WTC11 (cell line): ENCODE measurements around the gene DNAI1. TPM values are rescaled to one million over a fixed set of nuclear protein-coding genes. Genes with fewer than 3 reads are reported as not detected.

ENCODE experiments used
- ATAC-seq: fragments of 200-7000 bp; cut with Tn5 transposase; 2 replicates; pipeline ENCODE4 v1.10.0; 2021; ENCODE audit warnings: mild to moderate bottlenecking, moderate library complexity
- CTCF ChIA-PET: fragments of 300-600 bp; sonication (Branson Sonifier 250); formaldehyde crosslinking; loops from one replicate; lab custom pipeline; 2021; ENCODE audit warnings: antibody characterized with exemption; lab: Charles Lee
- POLR2A ChIA-PET: fragments of 350-600 bp; sonication (Branson Sonifier 250); formaldehyde crosslinking; loops from one replicate; lab custom pipeline; 2021; ENCODE audit warnings: antibody characterized with exemption; lab: Charles Lee
- DNase-seq: peaks from one replicate; pipeline ENCODE4 v3.0.0; 2021; ENCODE audit warnings: low spot score
- H3K27ac Mint-ChIP-seq: 2 replicates; pipeline ENCODE4 v1.8.0; 2021; ENCODE audit warnings: mixed read lengths
- H3K27me3 Mint-ChIP-seq: 2 replicates; pipeline ENCODE4 v1.8.0; 2021; ENCODE audit warnings: low read depth, mild to moderate bottlenecking, moderate library complexity, mixed read lengths
- H3K36me3 Mint-ChIP-seq: 2 replicates; pipeline ENCODE4 v1.8.0; 2021; ENCODE audit warnings: mixed read lengths
- H3K4me1 Mint-ChIP-seq: 2 replicates; pipeline ENCODE4 v1.8.0; 2022; ENCODE audit warnings: mixed read lengths
- H3K4me3 Mint-ChIP-seq: 2 replicates; pipeline ENCODE4 v1.8.0; 2021; ENCODE audit warnings: mild to moderate bottlenecking, moderate library complexity, mixed read lengths
- H3K9me3 Mint-ChIP-seq: 2 replicates; pipeline ENCODE4 v1.8.0; 2021; ENCODE audit warnings: mixed read lengths
- AFF4 ChIP-seq: sonication (generic); formaldehyde crosslinking; IDR thresholded peaks from 2 replicates; pipeline ENCODE4 v1.8.1; 2023; ENCODE audit warnings: mild to moderate bottlenecking, missing genetic modification reagents, borderline replicate concordance
- CBFB ChIP-seq: sonication (generic); formaldehyde crosslinking; IDR thresholded peaks from 2 replicates; pipeline ENCODE4 v1.8.1; 2022; ENCODE audit warnings: mild to moderate bottlenecking, low read depth, missing genetic modification reagents
- GTF2I ChIP-seq: fragments of 250-450 bp; sonication (Bioruptor Pico); conservative IDR thresholded peaks from 2 replicates; pipeline ENCODE4 v1.4.0; 2021; ENCODE audit warnings: mild to moderate bottlenecking
- MXD4 ChIP-seq: fragments of 250-450 bp; sonication (Bioruptor Pico); IDR thresholded peaks from 2 replicates; pipeline ENCODE4 v1.8.0; 2021; ENCODE audit warnings: mild to moderate bottlenecking, moderate library complexity, borderline replicate concordance
- SOX15 ChIP-seq: fragments of 250-450 bp; sonication (Bioruptor Pico); IDR thresholded peaks from 2 replicates; pipeline ENCODE4 v1.9.0; 2021; ENCODE audit warnings: mild to moderate bottlenecking
- TEAD1 ChIP-seq: sonication (generic); formaldehyde crosslinking; IDR thresholded peaks from 2 replicates; pipeline ENCODE4 v1.8.0; 2022; ENCODE audit warnings: mild to moderate bottlenecking, missing genetic modification reagents
- ZNF121 ChIP-seq: sonication (generic); formaldehyde crosslinking; IDR thresholded peaks from 2 replicates; pipeline ENCODE4 v1.8.0; 2023; ENCODE audit warnings: missing genetic modification reagents
- ZNF423 ChIP-seq: fragments of 250-450 bp; sonication (Bioruptor Pico); IDR thresholded peaks from 2 replicates; pipeline ENCODE4 v2.1.2; 2022; ENCODE audit warnings: mild to moderate bottlenecking, moderate library complexity
- ZNF532 ChIP-seq: fragments of 250-450 bp; sonication (Bioruptor Pico); IDR thresholded peaks from 2 replicates; pipeline ENCODE4 v1.9.0; 2021; ENCODE audit warnings: mild to moderate bottlenecking, borderline replicate concordance
- ZSCAN18 ChIP-seq: fragments of 250-450 bp; sonication (Bioruptor Pico); IDR thresholded peaks from 2 replicates; pipeline ENCODE4 v2.1.2; 2022; ENCODE audit warnings: mild to moderate bottlenecking, moderate library complexity
- total RNA-seq: library from RNA; stranded (reverse); gene quantifications from 3 replicates; pipeline ENCODE4 v1.2.3, GENCODE V29; 2021
- TF ChIP-seq, protein P1 (sequence below): sonication (generic); formaldehyde crosslinking; IDR thresholded peaks from 2 replicates; pipeline ENCODE4 v1.8.1; 2022; ENCODE audit warnings: low read depth, missing genetic modification reagents, borderline replicate concordance
- TF ChIP-seq, protein P2 (sequence below): sonication (generic); formaldehyde crosslinking; IDR thresholded peaks from 2 replicates; pipeline ENCODE4 v1.8.1; 2023; ENCODE audit warnings: mild to moderate bottlenecking, missing genetic modification reagents
- TF ChIP-seq, protein P3 (sequence below): sonication (generic); formaldehyde crosslinking; IDR thresholded peaks from 2 replicates; pipeline ENCODE4 v1.8.1; 2022; ENCODE audit warnings: low read depth, mild to moderate bottlenecking, moderate library complexity, missing genetic modification reagents, borderline replicate concordance
- TF ChIP-seq, protein P4 (sequence below): sonication (generic); formaldehyde crosslinking; IDR thresholded peaks from 2 replicates; pipeline ENCODE4 v1.8.1; 2023; ENCODE audit warnings: mild to moderate bottlenecking, missing genetic modification reagents, moderate library complexity
- TF ChIP-seq, protein P5 (sequence below): sonication (generic); formaldehyde crosslinking; IDR thresholded peaks from 2 replicates; pipeline ENCODE4 v1.8.1; 2022; ENCODE audit warnings: mild to moderate bottlenecking, missing genetic modification reagents, moderate library complexity, borderline replicate concordance
- TF ChIP-seq, protein P6 (sequence below): sonication (generic); formaldehyde crosslinking; IDR thresholded peaks from 2 replicates; pipeline ENCODE4 v1.8.0; 2022; ENCODE audit warnings: mild to moderate bottlenecking, missing genetic modification reagents

The DNAI1 gene
- total RNA-seq, 1 experiment from 2014 or later: 2.1 TPM

DNA sequence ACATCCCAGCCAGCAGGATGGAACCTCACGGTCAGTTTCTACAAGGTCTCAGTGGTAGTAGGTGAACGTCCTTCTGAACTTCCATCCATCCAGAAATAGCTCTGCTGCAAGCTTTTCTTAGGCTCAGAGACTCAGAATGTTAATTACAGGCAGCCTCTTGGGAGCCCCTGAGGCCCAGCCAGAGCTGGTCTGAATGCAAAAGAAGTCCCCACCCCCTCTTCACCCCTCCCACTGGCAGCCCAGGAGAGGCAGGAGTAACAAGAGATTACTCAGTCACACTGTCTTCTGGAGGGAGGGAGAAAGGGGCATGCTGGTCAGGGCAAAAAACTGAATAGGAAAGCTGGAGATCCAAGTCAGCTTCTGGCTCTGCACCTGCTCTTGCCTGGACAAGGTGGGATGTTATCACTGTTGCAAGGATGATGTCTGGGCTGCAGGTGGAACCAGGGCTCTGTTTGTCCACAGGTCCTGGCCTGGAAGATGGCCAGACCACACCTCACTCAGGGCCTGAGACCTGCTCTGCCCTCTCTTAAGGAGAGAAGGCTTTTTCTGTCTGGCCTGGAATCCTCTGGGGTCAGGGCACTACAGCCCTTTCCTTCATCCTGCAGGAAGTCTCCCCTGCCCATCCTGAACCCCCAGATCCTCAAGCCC lies 55.1 kb downstream of the DNAI1 start (continued):
- TF ChIP-seq GTF2I (CRISPR knock-in tag): no peak
- TF ChIP-seq, protein P1, sequence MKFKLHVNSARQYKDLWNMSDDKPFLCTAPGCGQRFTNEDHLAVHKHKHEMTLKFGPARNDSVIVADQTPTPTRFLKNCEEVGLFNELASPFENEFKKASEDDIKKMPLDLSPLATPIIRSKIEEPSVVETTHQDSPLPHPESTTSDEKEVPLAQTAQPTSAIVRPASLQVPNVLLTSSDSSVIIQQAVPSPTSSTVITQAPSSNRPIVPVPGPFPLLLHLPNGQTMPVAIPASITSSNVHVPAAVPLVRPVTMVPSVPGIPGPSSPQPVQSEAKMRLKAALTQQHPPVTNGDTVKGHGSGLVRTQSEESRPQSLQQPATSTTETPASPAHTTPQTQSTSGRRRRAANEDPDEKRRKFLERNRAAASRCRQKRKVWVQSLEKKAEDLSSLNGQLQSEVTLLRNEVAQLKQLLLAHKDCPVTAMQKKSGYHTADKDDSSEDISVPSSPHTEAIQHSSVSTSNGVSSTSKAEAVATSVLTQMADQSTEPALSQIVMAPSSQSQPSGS: no peak
- TF ChIP-seq, all 79 proteins: peak for 0

GRCh38 chr9:34514401-34514800 lies 55.8 kb downstream of the DNAI1 start:
- ChIA-PET POLR2A (interaction anchor here (1.7 kb wide), 1 partner anchor 33 kb away, joined by 5 read pairs; no protein-coding TSS in a partner anchor), CTCF (interaction anchor here (1.3 to 5.0 kb wide), 7 partner anchors 12 to 120 kb away, joined by 3 to 40 read pairs (median 18); partner anchors contain the start of genes DNAI1 and FAM219A)
- ATAC-seq (no peak), DNase-seq (no peak)
- Mint-ChIP-seq H3K9me3 (no peaks in the 10 kb centered on the region), H3K27ac (no peak overlapping the region), H3K27me3 (no peaks in the 10 kb centered on the region), H3K4me1 (peaks cover 56% of the 10 kb centered on the region), H3K36me3 (no peaks in the 10 kb centered on the region), H3K4me3 (no peak overlapping the region)
- TF ChIP-seq, protein P2, sequence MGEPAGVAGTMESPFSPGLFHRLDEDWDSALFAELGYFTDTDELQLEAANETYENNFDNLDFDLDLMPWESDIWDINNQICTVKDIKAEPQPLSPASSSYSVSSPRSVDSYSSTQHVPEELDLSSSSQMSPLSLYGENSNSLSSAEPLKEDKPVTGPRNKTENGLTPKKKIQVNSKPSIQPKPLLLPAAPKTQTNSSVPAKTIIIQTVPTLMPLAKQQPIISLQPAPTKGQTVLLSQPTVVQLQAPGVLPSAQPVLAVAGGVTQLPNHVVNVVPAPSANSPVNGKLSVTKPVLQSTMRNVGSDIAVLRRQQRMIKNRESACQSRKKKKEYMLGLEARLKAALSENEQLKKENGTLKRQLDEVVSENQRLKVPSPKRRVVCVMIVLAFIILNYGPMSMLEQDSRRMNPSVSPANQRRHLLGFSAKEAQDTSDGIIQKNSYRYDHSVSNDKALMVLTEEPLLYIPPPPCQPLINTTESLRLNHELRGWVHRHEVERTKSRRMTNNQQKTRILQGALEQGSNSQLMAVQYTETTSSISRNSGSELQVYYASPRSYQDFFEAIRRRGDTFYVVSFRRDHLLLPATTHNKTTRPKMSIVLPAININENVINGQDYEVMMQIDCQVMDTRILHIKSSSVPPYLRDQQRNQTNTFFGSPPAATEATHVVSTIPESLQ: no peak
- no peak for TF ChIP-seq ZNF121 (CRISPR knock-in tag)
- no peak for TF ChIP-seq AFF4 (CRISPR knock-in tag)
- no peak for TF ChIP-seq ZSCAN18
- TF ChIP-seq, protein P3, sequence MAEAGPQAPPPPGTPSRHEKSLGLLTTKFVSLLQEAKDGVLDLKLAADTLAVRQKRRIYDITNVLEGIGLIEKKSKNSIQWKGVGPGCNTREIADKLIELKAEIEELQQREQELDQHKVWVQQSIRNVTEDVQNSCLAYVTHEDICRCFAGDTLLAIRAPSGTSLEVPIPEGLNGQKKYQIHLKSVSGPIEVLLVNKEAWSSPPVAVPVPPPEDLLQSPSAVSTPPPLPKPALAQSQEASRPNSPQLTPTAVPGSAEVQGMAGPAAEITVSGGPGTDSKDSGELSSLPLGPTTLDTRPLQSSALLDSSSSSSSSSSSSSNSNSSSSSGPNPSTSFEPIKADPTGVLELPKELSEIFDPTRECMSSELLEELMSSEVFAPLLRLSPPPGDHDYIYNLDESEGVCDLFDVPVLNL: no peak
- TF ChIP-seq SOX15: no peak
- TF ChIP-seq, protein P4, sequence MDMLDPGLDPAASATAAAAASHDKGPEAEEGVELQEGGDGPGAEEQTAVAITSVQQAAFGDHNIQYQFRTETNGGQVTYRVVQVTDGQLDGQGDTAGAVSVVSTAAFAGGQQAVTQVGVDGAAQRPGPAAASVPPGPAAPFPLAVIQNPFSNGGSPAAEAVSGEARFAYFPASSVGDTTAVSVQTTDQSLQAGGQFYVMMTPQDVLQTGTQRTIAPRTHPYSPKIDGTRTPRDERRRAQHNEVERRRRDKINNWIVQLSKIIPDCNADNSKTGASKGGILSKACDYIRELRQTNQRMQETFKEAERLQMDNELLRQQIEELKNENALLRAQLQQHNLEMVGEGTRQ (CRISPR knock-in tag): no peak
- TF ChIP-seq, protein P5, sequence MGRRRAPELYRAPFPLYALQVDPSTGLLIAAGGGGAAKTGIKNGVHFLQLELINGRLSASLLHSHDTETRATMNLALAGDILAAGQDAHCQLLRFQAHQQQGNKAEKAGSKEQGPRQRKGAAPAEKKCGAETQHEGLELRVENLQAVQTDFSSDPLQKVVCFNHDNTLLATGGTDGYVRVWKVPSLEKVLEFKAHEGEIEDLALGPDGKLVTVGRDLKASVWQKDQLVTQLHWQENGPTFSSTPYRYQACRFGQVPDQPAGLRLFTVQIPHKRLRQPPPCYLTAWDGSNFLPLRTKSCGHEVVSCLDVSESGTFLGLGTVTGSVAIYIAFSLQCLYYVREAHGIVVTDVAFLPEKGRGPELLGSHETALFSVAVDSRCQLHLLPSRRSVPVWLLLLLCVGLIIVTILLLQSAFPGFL (CRISPR knock-in tag): no peak
- no peak for TF ChIP-seq CBFB (CRISPR knock-in tag)
- no peak for TF ChIP-seq MXD4
- TF ChIP-seq TEAD1 (CRISPR knock-in tag): no peak
- TF ChIP-seq ZNF423 (CRISPR knock-in tag): no peak
- no peak for TF ChIP-seq ZNF532
- TF ChIP-seq, protein P6, sequence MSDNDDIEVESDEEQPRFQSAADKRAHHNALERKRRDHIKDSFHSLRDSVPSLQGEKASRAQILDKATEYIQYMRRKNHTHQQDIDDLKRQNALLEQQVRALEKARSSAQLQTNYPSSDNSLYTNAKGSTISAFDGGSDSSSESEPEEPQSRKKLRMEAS (CRISPR knock-in tag): no peak
